Lung (tissue), 12 donors: ENCODE data around the gene COL18A1. TPM values are rescaled to one million over a fixed set of nuclear protein-coding genes. Genes with fewer than 3 reads are reported as not detected.

Source experiments
- ATAC-seq: fragments of 200-7000 bp; cut with Tn5 transposase; one replicate; pipeline ENCODE4 v1.9.1; 2020; ENCODE audit warnings: moderate number of reproducible peaks; ENCODE audit not compliant: insufficient read depth, low FRiP score
- DNase-seq, 3 donors: peaks; one replicate each; pipeline ENCODE4 v3.0.0-alpha.2; 2013 to 2017
- H3K27ac ChIP-seq, 2 donors: one replicate each; pipeline ENCODE4 v1.5.1; 2013; ENCODE audit warnings: mild to moderate bottlenecking in 2 of 2, moderate library complexity in 2 of 2, control low read depth in 1 of 2, inconsistent platforms in 1 of 2, low read depth in 1 of 2, low read length in 1 of 2
- H3K27me3 ChIP-seq, 3 donors: one replicate each; pipeline ENCODE4 v1.5.1; 2013; ENCODE audit warnings: low read length in 2 of 3; ENCODE audit not compliant: control insufficient read depth in 3 of 3, insufficient read depth in 3 of 3
- H3K36me3 ChIP-seq, 4 donors: one replicate each; pipeline ENCODE4 v1.5.1; 2013; ENCODE audit warnings: low read length in 4 of 4, mild to moderate bottlenecking in 1 of 4, moderate library complexity in 1 of 4; ENCODE audit not compliant: control insufficient read depth in 4 of 4, insufficient read depth in 4 of 4
- H3K4me1 ChIP-seq, 5 donors: one replicate each; pipeline ENCODE4 v1.5.1; 2013; ENCODE audit warnings: low read length in 5 of 5, mild to moderate bottlenecking in 2 of 5, moderate library complexity in 1 of 5; ENCODE audit not compliant: control insufficient read depth in 5 of 5, insufficient read depth in 5 of 5
- H3K4me3 ChIP-seq: one replicate; pipeline ENCODE4 v1.5.1; 2013; ENCODE audit warnings: mild to moderate bottlenecking, control low read depth, moderate library complexity
- H3K9ac ChIP-seq, 2 donors: one replicate each; pipeline ENCODE4 v1.5.1; 2013; ENCODE audit warnings: low read length in 2 of 2, control low read depth in 1 of 2; ENCODE audit not compliant: insufficient read depth in 1 of 2
- H3K9me3 ChIP-seq, 4 donors: one replicate each; pipeline ENCODE4 v1.5.1; 2013; ENCODE audit warnings: low read length in 3 of 4, mild to moderate bottlenecking in 1 of 4, moderate library complexity in 1 of 4; ENCODE audit not compliant: control insufficient read depth in 4 of 4, insufficient read depth in 3 of 4
- WGBS, 2 donors: extraction: QIAGEN DNeasy Blood & Tissue Kit; methylation state at CpG; one replicate each; pipeline ENCODE4 v1.1.7; 2013; 5-methylcytosine and 5-hydroxymethylcytosine counted together
- polyA plus RNA-seq, 2 donors: library from polyadenylated mRNA; stranded (reverse); fragments of 200-250 nt; gene quantifications; one replicate each; pipeline ENCODE4 v1.2.1, GENCODE V29; 2013
- total RNA-seq, 2 donors: library from RNA; depleted of rRNA in 1 of 2; stranded (reverse); fragments of >200 nt in 1 of 2; gene quantifications; one replicate each; pipeline ENCODE4 v1.2.1, GENCODE V29; 2014 to 2021
- TF ChIP-seq, protein P1 (sequence below): IDR thresholded peaks from 2 replicates; pipeline ENCODE4 v1.5.1; 2012; ENCODE audit warnings: mild to moderate bottlenecking; ENCODE audit errors: control extremely low read depth, extremely low read depth
- donor health status: control.
- donor health status: control.
- donor health status: Bipolar disorder and iron deficiency.
- donor health status: healthy.
- donor health status: DM: yes; HTN: yes; CAD: no.

Gene COL18A1
- total and polyA plus RNA-seq, 4 donors, result 42.7 to 102 (median 45.8) TPM

- DNase-seq (peak in 1 of 3 donors; percentile 3), ATAC-seq (no peak)
- H3K9ac ChIP-seq, result no peak overlapping the region
- H3K36me3 ChIP-seq, result no peaks in the 10 kb centered on the region
- H3K27me3 ChIP-seq, result no peaks in the 10 kb centered on the region
- no peak overlapping the region for H3K4me3 ChIP-seq
- peaks cover 0 to 16% (median 5%) of the 10 kb centered on the region in 5 donors for H3K4me1 ChIP-seq
- TF ChIP-seq, protein P1, sequence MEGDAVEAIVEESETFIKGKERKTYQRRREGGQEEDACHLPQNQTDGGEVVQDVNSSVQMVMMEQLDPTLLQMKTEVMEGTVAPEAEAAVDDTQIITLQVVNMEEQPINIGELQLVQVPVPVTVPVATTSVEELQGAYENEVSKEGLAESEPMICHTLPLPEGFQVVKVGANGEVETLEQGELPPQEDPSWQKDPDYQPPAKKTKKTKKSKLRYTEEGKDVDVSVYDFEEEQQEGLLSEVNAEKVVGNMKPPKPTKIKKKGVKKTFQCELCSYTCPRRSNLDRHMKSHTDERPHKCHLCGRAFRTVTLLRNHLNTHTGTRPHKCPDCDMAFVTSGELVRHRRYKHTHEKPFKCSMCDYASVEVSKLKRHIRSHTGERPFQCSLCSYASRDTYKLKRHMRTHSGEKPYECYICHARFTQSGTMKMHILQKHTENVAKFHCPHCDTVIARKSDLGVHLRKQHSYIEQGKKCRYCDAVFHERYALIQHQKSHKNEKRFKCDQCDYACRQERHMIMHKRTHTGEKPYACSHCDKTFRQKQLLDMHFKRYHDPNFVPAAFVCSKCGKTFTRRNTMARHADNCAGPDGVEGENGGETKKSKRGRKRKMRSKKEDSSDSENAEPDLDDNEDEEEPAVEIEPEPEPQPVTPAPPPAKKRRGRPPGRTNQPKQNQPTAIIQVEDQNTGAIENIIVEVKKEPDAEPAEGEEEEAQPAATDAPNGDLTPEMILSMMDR, result no peak
- no peak overlapping the region for H3K27ac ChIP-seq
- WGBS, 2 donors, result 91 to 94% methylated on average over 28 of the region's 28 CpGs
- H3K9me3 ChIP-seq, result no peaks in the 10 kb centered on the region
These were observed 14.7 kb upstream of the COL18A1 start for GRCh38 chr21:45390121-45390751.

GRCh38 chr21:45390831-45391742 lies 13.9 kb upstream of the COL18A1 start:
- H3K9me3 ChIP-seq, result peaks cover 0 to 1% (median 0%) of the 10 kb centered on the region in 4 donors
- H3K27ac ChIP-seq, result no peak overlapping the region
- peaks cover 0 to 16% (median 5%) of the 10 kb centered on the region in 5 donors for H3K4me1 ChIP-seq
- no peaks in the 10 kb centered on the region for H3K27me3 ChIP-seq
- no peaks in the 10 kb centered on the region for H3K36me3 ChIP-seq
- DNase-seq (peak in 1 of 3 donors; percentile 5), ATAC-seq (no peak)
- no peak overlapping the region for H3K4me3 ChIP-seq
- no peak overlapping the region for H3K9ac ChIP-seq
- TF ChIP-seq, protein P1, result no peak
- whole genome bisulfite sequencing, 2 donors, result 90 to 91% methylated on average over 29 to 32 of the region's 32 CpGs

- 89 to 92% methylated on average over 24 of the region's 24 CpGs for WGBS, 2 donors
- no peak for ATAC-seq
- H3K36me3 ChIP-seq, result no peaks in the 10 kb centered on the region
- no peak overlapping the region for H3K4me3 ChIP-seq
- peaks cover 0 to 2% (median 0%) of the 10 kb centered on the region in 4 donors for H3K9me3 ChIP-seq
- TF ChIP-seq, protein P1, result no peak
- H3K27me3 ChIP-seq, result no peaks in the 10 kb centered on the region
- no peak overlapping the region for H3K9ac ChIP-seq
- H3K27ac ChIP-seq, result no peak overlapping the region
- DNase-seq, result peak in 1 of 3 donors; percentile 3
- peaks cover 0 to 8% (median 2%) of the 10 kb centered on the region in 5 donors for H3K4me1 ChIP-seq
These were observed 13.0 kb upstream of the COL18A1 start for GRCh38 chr21:45391743-45392572.
